Muscle layer of colon (tissue), 2 donors: Measurements from ENCODE around the gene NAT14.

Source experiments
- H3K27ac ChIP-seq: one replicate; pipeline ENCODE4 v1.7.0; 2013; ENCODE audit warnings: low read depth, mild to moderate bottlenecking, low read length, moderate library complexity
- H3K27me3 ChIP-seq, 2 donors: one replicate each; pipeline ENCODE4 v1.7.0; 2013; ENCODE audit warnings: low read length in 2 of 2, mild to moderate bottlenecking in 2 of 2; ENCODE audit not compliant: insufficient read depth in 2 of 2, control insufficient read depth in 1 of 2
- H3K36me3 ChIP-seq: one replicate; pipeline ENCODE4 v1.7.0; 2013; ENCODE audit warnings: mild to moderate bottlenecking, low read length; ENCODE audit not compliant: insufficient read depth
- H3K4me1 ChIP-seq: one replicate; pipeline ENCODE4 v1.7.0; 2013; ENCODE audit warnings: mild to moderate bottlenecking, low read length; ENCODE audit not compliant: insufficient read depth
- H3K4me3 ChIP-seq, 2 donors: one replicate each; pipeline ENCODE4 v1.7.0; 2013; ENCODE audit warnings: low read length in 2 of 2, low read depth in 1 of 2, mild to moderate bottlenecking in 1 of 2, moderate library complexity in 1 of 2
- H3K9ac ChIP-seq: one replicate; pipeline ENCODE4 v1.7.0; 2013; ENCODE audit warnings: low read length
- H3K9me3 ChIP-seq: one replicate; pipeline ENCODE4 v1.7.0; 2013; ENCODE audit warnings: mild to moderate bottlenecking, low read length
- donor health status: abdominal sarcoma.
- donor health status: Adenocarcinoma of cecum.

The NAT14 gene

DNA sequence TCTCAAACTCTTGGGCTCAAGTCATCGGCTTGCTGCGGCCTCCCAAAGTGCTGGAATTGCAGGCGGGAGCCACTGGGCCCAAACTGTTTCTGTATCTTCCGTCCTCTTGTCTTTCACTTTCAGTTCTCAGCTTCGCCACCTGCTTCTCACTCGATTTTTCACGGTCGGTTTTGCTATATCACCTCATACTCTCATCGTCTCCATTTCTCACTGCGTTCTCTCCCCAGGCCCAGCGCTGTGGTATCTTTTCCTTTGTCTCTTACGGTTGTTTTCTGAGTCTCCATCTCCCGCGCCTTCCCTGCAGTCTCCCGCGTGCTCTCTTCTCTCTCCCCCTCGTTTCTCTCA is 18.1 kb downstream of the NAT14 start:
- Histone ChIP-seq H3K27me3 (no peaks in the 10 kb centered on the region), H3K4me1 (peaks cover 16% of the 10 kb centered on the region), H3K36me3 (peaks cover 31% of the 10 kb centered on the region), H3K4me3 (no peak overlapping the region), H3K9ac (no peak overlapping the region), H3K9me3 (no peaks in the 10 kb centered on the region), H3K27ac (no peak overlapping the region)

DNA sequence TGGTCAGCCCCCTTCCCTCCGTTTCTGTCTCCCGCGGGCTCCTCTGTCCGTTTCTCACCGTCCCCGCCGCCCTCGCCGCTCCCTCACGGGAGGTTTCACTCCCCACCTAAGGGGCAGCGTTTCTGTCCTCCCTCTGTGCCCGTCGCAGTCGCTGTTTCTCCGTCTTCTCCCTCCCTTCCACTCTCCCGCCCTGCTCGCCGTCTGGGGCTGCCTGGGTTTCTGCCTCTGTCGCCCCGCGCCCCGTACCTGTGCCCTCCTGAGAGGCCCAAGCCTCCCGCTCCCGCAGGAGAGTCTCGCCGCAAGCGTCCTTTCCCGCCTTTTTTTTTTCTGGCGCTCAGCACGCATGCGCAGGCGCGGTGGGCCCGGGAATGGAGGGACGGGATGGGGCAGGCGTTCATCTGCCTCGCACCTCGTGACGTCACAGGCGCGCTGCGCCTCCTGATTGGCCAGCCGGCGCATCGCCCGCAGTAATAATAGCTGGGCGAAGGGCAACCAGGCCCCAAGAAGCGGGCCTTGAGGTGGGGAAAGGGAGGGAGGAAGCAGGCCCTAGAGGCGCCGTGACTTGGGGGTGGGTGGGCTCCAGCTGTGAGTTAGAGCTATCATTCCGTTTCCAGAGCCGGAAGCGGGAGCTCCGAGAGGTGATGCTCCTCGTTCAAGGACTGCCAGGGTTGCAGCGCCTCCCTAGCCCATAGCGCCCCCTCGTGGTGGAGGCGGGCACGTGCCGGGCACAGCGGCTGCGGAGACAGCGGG is 18.7 kb downstream of the NAT14 start:
- Histone ChIP-seq H3K4me3 (peak overlapping the region; percentile 29 to 53), H3K36me3 (peaks cover 31% of the 10 kb centered on the region), H3K27me3 (no peaks in the 10 kb centered on the region), H3K4me1 (peaks cover 10% of the 10 kb centered on the region), H3K9ac (no peak overlapping the region), H3K27ac (peak overlapping the region; percentile 59), H3K9me3 (no peaks in the 10 kb centered on the region)

DNA sequence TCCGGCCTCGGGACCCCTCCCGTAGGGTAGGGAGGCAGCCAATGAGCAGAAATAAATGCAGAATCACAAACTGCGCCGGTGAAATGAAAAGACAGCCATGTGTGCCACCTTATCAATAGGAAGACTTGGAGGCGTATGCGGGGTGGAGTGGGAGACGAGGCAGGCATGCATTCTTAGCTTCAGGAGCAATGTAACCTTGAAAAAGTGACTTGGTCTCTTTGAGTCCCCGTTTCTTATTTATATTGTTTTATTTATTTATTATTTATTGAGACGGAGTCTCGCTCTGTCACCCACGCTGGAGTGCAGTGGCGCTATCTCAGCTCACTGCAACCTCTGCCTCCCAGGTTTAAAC is 19.2 kb downstream of the NAT14 start:
- H3K27ac ChIP-seq = no peak overlapping the region
- peaks cover 26% of the 10 kb centered on the region for H3K36me3 ChIP-seq
- H3K9me3 ChIP-seq = no peaks in the 10 kb centered on the region
- peak overlapping the region; percentile 29 to 53 for H3K4me3 ChIP-seq
- H3K4me1 ChIP-seq = peaks cover 5% of the 10 kb centered on the region
- no peaks in the 10 kb centered on the region for H3K27me3 ChIP-seq
- H3K9ac ChIP-seq = no peak overlapping the region

DNA sequence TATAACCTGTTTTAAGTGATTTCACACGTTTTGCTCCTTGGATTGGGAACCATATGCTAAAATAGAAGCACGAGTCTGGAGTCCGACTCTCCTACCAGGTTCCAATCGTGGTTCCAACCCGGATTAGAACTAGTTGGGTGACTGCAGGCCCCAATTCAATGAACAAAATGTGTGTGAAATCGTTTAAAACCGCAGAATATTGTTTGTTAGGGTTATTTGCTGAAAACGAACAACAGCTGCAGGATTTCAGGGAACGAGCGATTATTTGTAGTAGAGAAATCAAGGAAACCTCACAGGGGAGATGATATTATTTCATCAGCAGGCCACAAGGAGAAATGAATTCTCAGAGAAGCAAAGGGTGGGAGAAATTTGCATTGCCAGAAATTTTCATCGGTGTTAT is 20.0 kb downstream of the NAT14 start:
- Histone ChIP-seq H3K27me3 (no peaks in the 10 kb centered on the region), H3K27ac (no peak overlapping the region)

DNA sequence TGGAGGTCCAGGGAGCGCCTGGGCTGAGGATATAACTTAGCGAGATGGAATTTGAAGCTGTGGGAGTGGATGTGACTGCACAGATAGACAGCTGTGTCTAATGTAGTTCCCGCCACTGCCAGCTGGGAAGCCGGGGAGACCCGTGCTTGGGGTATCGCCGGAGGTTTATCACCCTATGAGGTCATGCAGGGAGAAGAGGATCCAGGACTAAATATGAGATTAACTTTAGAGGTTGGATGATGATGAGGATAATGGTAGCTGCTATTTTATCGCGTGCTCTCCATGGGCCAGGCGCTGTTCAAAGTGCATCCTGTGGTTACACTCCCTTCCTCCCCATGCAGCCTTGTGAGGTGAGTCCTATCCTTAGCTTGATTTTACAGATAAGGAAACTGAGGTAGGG is 23.1 kb downstream of the NAT14 start:
- Histone ChIP-seq H3K4me3 (no peak overlapping the region), H3K36me3 (peaks cover 4% of the 10 kb centered on the region), H3K9ac (no peak overlapping the region), H3K9me3 (no peaks in the 10 kb centered on the region), H3K27ac (no peak overlapping the region), H3K4me1 (no peaks in the 10 kb centered on the region), H3K27me3 (no peaks in the 10 kb centered on the region)

More for the DNA sequence above, 20.0 kb downstream of the NAT14 start:
- no peaks in the 10 kb centered on the region for H3K9me3 ChIP-seq
- H3K4me3 ChIP-seq = no peak overlapping the region
- no peaks in the 10 kb centered on the region for H3K4me1 ChIP-seq
- H3K9ac ChIP-seq = no peak overlapping the region
- H3K36me3 ChIP-seq = peaks cover 19% of the 10 kb centered on the region

DNA sequence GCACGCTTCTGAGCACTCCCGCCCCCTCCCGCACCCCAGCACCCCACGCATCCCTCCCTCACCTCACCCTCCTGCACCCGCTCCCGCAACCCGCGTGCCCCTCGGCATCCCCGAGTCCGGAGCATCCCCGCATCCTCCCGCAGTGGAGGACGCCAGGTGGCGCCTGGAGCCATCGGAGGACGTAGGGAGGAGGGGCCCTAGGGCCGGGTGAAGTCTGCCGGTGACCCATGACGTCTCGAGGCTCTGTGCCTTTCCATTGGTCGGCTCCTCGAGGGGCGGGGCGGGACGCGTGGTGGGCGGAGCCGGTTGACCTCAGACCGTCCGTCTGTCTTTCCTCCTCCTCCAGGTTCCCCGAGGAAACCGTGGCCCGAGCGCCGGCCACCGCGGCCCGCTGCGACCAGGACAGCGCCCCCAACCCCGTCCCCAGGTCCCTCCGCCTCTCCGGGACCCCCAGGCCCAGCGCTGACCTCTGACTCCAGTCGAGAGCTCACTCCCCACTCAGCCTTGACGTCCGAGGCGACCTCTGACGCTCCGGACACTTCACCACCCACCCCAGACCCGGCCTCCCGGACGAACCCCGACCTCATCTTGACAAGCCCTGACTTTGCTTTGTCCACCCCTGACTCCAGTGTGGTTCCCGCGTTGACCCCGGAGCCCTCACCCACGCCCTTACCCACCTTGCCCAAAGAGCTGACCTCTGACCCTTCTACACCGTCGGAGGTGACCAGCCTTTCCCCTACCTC is 32.1 kb downstream of the NAT14 start:
- Histone ChIP-seq H3K9me3 (no peaks in the 10 kb centered on the region), H3K36me3 (peaks cover 17% of the 10 kb centered on the region), H3K27ac (peak overlapping the region; percentile 45), H3K27me3 (no peaks in the 10 kb centered on the region), H3K4me3 (peak overlapping the region; percentile 41 to 56), H3K9ac (peak overlapping the region; percentile 39), H3K4me1 (no peaks in the 10 kb centered on the region)

DNA sequence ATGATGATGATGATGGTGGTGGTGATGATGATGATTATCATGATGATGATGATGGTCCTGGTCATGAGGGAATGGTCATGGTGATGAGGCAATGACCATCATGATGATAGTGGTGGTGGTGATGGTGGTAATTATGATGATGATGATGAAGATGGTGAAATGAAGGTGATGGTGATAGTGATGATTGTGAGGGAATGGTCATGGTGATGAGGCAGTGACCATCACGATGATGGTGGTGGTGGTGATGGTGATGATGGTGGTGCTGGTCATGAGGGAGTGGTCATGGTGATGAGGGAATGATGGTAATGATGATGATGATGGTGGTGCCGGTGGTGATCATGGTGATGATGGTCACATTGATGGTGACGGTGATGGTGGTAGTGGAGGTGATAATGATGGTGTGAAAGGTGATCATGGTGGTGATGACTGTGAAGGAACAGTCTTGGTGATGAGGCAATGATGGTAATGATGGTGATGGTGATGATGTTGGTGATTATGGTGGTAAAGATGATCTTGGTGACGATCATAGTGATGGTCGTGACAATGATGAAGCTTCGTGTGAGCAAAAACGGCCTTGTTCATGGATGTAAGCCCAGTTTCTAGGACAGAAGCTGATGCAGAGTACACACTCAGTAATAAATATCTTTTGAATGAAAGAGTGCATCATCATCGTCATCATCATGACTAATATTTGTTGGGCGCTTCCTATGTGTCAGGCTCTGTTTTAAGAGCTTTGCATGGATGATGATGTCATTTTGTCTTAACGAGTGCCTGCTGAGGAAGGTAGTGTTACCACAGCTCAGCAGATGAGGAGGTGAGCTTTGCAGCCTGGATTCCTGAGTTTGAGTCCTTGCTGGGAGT is 34.7 kb downstream of the NAT14 start:
- H3K4me3 ChIP-seq = no peak overlapping the region
- H3K27ac ChIP-seq = no peak overlapping the region
- H3K9ac ChIP-seq = no peak overlapping the region
- no peaks in the 10 kb centered on the region for H3K9me3 ChIP-seq
- H3K36me3 ChIP-seq = peaks cover 4% of the 10 kb centered on the region
- H3K27me3 ChIP-seq = no peaks in the 10 kb centered on the region
- H3K4me1 ChIP-seq = no peaks in the 10 kb centered on the region

DNA sequence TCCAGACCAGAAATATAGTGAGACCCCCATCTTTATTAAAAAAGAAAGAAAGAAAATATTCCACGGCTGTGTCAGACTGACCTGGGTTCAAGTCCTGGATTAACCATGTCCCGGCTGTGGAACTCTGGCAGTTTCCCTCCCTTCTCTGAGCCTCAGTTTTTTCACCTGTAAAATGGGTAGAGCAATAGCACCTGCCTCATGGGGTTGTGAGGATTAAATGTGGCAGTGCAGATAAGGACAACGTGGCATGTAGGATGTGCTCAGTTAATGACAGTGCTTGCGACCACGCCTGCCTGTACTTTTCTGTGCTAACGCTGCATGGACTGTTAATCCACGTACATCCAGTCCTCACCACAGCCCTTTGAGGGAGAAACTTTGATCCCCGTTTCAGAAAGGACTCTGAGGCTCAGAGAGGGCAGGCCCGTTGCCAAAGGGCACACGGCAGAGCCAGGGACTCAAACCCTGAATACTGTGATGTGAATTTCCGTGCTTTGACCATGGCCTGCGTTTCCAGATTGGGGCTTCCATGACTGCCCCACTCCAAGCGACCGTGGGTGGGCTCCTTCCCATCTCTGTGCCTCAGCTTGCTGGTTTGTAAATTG is 35.8 kb downstream of the NAT14 start:
- Histone ChIP-seq H3K9ac (no peak overlapping the region), H3K4me3 (no peak overlapping the region), H3K36me3 (no peaks in the 10 kb centered on the region), H3K4me1 (no peaks in the 10 kb centered on the region), H3K27ac (no peak overlapping the region), H3K27me3 (no peaks in the 10 kb centered on the region), H3K9me3 (no peaks in the 10 kb centered on the region)

DNA sequence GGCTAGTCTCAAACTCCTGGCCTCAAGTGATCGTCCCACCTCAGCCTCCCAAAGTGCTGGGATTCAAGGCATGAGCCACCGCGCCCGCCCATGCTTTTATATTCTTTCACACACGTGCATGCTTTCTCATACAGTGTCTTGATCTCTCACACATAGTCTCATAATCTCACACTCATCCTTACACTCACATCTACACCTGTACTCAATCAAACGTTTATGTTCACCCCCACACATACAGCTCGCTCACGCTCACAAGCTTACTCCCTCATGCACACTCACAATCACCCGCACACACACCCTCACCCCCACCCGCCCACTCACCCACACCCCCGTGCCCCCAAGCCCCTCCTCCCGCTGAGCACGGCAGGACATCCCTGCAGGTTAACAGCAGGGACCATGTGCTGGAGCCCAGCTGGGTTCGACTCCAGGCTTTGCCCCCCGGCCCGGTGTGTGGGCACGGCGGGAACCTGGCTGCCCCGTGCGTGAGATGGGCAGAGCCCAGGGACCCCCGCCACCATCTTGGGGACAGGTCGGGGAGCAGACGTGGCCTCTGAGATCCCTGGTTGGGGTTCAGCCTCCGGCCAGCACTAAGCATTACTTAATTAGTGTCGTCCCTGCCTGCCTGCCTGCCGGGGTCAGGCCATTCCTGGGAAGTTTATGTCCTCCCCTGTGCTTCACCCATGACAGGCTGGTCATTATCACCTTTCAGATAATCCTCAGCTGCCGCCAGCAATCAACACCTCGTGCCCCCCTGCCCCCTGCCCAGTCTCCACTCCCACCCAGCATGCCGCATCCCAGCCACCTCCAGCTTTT is 40.5 kb downstream of the NAT14 start:
- peaks cover 8% of the 10 kb centered on the region for H3K4me1 ChIP-seq
- H3K9me3 ChIP-seq = no peaks in the 10 kb centered on the region
- H3K36me3 ChIP-seq = no peaks in the 10 kb centered on the region
- no peak overlapping the region for H3K9ac ChIP-seq
- no peak overlapping the region for H3K4me3 ChIP-seq
- H3K27ac ChIP-seq = no peak overlapping the region
- peaks cover 0 to 6% of the 10 kb centered on the region in 2 donors for H3K27me3 ChIP-seq

DNA sequence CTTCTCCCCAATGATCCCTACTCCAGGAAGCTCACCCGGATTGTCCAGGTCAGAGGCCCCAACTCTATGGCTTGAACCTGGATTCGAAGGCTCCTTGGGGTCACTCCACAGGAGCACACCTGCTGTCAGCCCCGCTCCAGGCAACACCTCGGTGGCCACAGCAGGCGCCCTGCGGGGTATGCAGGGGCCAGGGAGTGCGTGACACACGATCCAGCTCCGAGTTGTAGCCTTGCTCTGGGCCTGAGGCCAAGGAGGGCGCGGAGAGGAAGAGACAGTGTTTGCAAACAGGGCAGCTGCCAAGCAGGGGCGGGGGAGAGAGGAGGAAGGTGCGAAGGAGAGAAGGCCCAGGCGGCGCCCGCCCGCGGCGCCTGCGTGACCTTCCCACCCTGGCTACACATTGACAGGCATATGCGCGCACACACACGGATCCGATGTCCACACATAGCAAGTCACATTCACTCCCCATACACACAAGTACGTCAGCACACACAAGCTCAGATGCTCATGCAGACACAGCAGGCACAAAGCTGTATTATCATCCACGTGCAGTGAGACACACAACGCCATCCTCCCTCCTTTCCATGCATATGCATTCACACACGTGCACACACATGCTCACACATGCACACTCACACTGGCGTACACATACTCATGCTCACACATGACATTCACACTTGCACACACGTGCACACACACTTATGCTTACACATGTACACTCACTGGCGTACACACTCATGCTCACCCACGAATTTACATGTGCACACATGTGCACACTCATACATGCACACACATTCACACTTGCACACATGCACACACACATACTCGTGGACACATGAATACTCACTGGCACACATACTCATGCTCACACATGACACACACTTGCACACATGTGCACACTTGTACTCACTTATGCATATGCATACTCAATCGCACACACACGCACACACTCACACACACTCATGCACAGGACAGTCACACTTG is 41.5 kb downstream of the NAT14 start:
- H3K36me3 ChIP-seq = no peaks in the 10 kb centered on the region
- H3K4me1 ChIP-seq = peaks cover 8% of the 10 kb centered on the region
- H3K4me3 ChIP-seq = no peak overlapping the region
- no peak overlapping the region for H3K9ac ChIP-seq
- peaks cover 0 to 6% of the 10 kb centered on the region in 2 donors for H3K27me3 ChIP-seq
- H3K9me3 ChIP-seq = no peaks in the 10 kb centered on the region
- H3K27ac ChIP-seq = no peak overlapping the region
